Breast epithelium (tissue), 4 donors: ENCODE measurements around the gene BRAF. TPM values are rescaled to one million over a fixed set of nuclear protein-coding genes. Genes with fewer than 3 reads are reported as not detected.
"Not testable (repeated sequence)": the region's sequence is repeated elsewhere in the genome, so short reads cannot be mapped to it uniquely, and the experiment has no call there.

Experiments
- DNase-seq, 2 donors: peaks; one replicate each; pipeline ENCODE4 v3.0.0-alpha.2; 2019; ENCODE audit warnings: low spot score in 2 of 2
- H3K27ac ChIP-seq, 2 donors: fragments of 200-600 bp; sonication (generic) in 1 of 2; one replicate each; pipeline ENCODE4 v1.5.1; 2016 to 2019; ENCODE audit warnings: mild to moderate bottlenecking in 1 of 2
- H3K27me3 ChIP-seq, 2 donors: fragments of 200-600 bp; sonication (generic) in 1 of 2; one replicate each; pipeline versions ENCODE4 v1.5.1 to v1.6.0; 2017 to 2019; ENCODE audit warnings: control low read depth in 1 of 2, mild to moderate bottlenecking in 1 of 2
- H3K36me3 ChIP-seq: fragments of 200-600 bp; one replicate; pipeline ENCODE4 v1.5.1; 2019
- H3K4me1 ChIP-seq, 2 donors: fragments of 200-600 bp; sonication (generic); one replicate each; pipeline ENCODE4 v1.5.1; 2016 to 2019; ENCODE audit warnings: control low read depth in 1 of 2
- H3K4me3 ChIP-seq, 3 donors: fragments of 200-600 bp; sonication (generic); 1 replicate in 2 of 3; 2 replicates in 1 of 3; pipeline ENCODE4 v1.5.1; 2016 to 2019; ENCODE audit warnings: mild to moderate bottlenecking in 3 of 3, moderate library complexity in 2 of 3
- H3K9me3 ChIP-seq, 2 donors: fragments of 200-600 bp; sonication (generic) in 1 of 2; one replicate each; pipeline ENCODE4 v1.5.1; 2016 to 2019; ENCODE audit warnings: control low read depth in 1 of 2
- CTCF ChIP-seq, 3 donors: fragments of 450-650 bp; IDR thresholded peaks; one replicate each; pipeline ENCODE4 v1.5.1; 2016 to 2017; ENCODE audit warnings: antibody characterized with exemption in 3 of 3, mild to moderate bottlenecking in 3 of 3, moderate library complexity in 3 of 3
- POLR2A ChIP-seq: fragments of 450-650 bp; IDR thresholded peaks from one replicate; pipeline ENCODE4 v1.6.1; 2016; ENCODE audit warnings: antibody characterized with exemption, mild to moderate bottlenecking, moderate library complexity
- POLR2AphosphoS5 ChIP-seq, 3 donors: sonication (generic); formaldehyde crosslinking; IDR thresholded peaks; one replicate each; pipeline ENCODE4 v1.6.1; 2017; ENCODE audit warnings: antibody characterized with exemption in 3 of 3
- intact Hi-C: fragments of 100-400 bp; cut with DNase I; formaldehyde crosslinking; loops from one replicate; pipeline ENCODE4 v1.15.1; 2023; ENCODE audit warnings: low total_unique reads
- total RNA-seq, 3 donors: library from RNA; depleted of rRNA; stranded (reverse); fragments of >200 nt; gene quantifications; one replicate each; pipeline ENCODE4 v1.1.0, GENCODE V29; 2016

BRAF gene
- total RNA-seq, 3 donors from 2014 or later = 42.1 to 106 (median 64.9) TPM

- Histone ChIP-seq H3K27me3 (no peaks in the 10 kb centered on the region), H3K4me1 (no peaks in the 10 kb centered on the region), H3K9me3 (no peaks in the 10 kb centered on the region), H3K27ac (no peak overlapping the region), H3K36me3 (no peaks in the 10 kb centered on the region), H3K4me3 (no peak overlapping the region)
- intact Hi-C loops = no loop called here
- TF ChIP-seq CTCF (IDR thresholded peaks at IDR 0.05) (no peak), POLR2AphosphoS5 (IDR thresholded peaks at IDR 0.05) (no peak), POLR2A (no peak)
- DNase-seq = no peak
These were observed 13.1 kb upstream of the BRAF start for GRCh38 chr7:140937702-140938264.

GRCh38 chr7:140928491-140929309 is 4.0 kb upstream of the BRAF start:
- intact Hi-C loops = no loop called here
- TF ChIP-seq CTCF (IDR thresholded peaks at IDR 0.05) = no peak
- no peak for TF ChIP-seq POLR2A
- TF ChIP-seq POLR2AphosphoS5 (IDR thresholded peaks at IDR 0.05) = no peak

GRCh38 chr7:140927945-140928344 is 3.2 kb upstream of the BRAF start:
- H3K27me3 ChIP-seq, intact Hi-C loops, DNase-seq, H3K27ac ChIP-seq, H3K9me3 ChIP-seq, H3K4me3 ChIP-seq, H3K36me3 ChIP-seq, H3K4me1 ChIP-seq: not testable (repeated sequence)

More at GRCh38 chr7:140928491-140929309, 4.0 kb upstream of the BRAF start:
- no peaks in the 10 kb centered on the region for H3K9me3 ChIP-seq
- no peak for DNase-seq
- no peaks in the 10 kb centered on the region for H3K36me3 ChIP-seq
- no peaks in the 10 kb centered on the region for H3K4me1 ChIP-seq
- H3K27ac ChIP-seq = no peak overlapping the region
- no peak overlapping the region for H3K4me3 ChIP-seq
- H3K27me3 ChIP-seq = no peaks in the 10 kb centered on the region

- no peak for DNase-seq
- intact Hi-C loops = no loop called here
These were observed 2.6 kb upstream of the BRAF start for GRCh38 chr7:140927351-140927750.

GRCh38 chr7:140926021-140926817 is 1.5 kb upstream of the BRAF start:
- Histone ChIP-seq H3K9me3 (no peaks in the 10 kb centered on the region), H3K4me1 (no peaks in the 10 kb centered on the region), H3K4me3 (no peak overlapping the region), H3K36me3 (no peaks in the 10 kb centered on the region), H3K27me3 (no peaks in the 10 kb centered on the region), H3K27ac (no peak overlapping the region)
- intact Hi-C loops = no loop called here
- no peak for TF ChIP-seq POLR2AphosphoS5 (IDR thresholded peaks at IDR 0.05)
- no peak for TF ChIP-seq CTCF (IDR thresholded peaks at IDR 0.05)
- TF ChIP-seq POLR2A = no peak
- no peak for DNase-seq

More at GRCh38 chr7:140927351-140927750, 2.6 kb upstream of the BRAF start:
- no peak overlapping the region for H3K4me3 ChIP-seq
- H3K9me3 ChIP-seq = no peaks in the 10 kb centered on the region
- H3K36me3 ChIP-seq = no peaks in the 10 kb centered on the region
- no peaks in the 10 kb centered on the region for H3K4me1 ChIP-seq
- no peak overlapping the region for H3K27ac ChIP-seq
- H3K27me3 ChIP-seq = no peaks in the 10 kb centered on the region
- no peak for TF ChIP-seq POLR2AphosphoS5 (IDR thresholded peaks at IDR 0.05)
- no peak for TF ChIP-seq POLR2A
- TF ChIP-seq CTCF (IDR thresholded peaks at IDR 0.05) = no peak
